Activated naive CD8-positive, alpha-beta T cell treated with anti-CD3 and anti-CD28 coated beads, Interleukin-2, amount 50 U/mL, for 16 hours (primary cell): ENCODE results near the gene RPRD1A.
"Not testable (repeated sequence)": the region's sequence is repeated elsewhere in the genome, so short reads cannot be mapped to it uniquely, and the experiment has no call there.

Source experiments
- DNase-seq: peaks from one replicate; pipeline ENCODE4 v3.0.0-alpha.2; 2020; ENCODE audit warnings: low read depth, low spot score

RPRD1A gene

GRCh38 chr18:36078751-36079529 lies 11.6 kb upstream of the RPRD1A start:
- no peak for DNase-seq

GRCh38 chr18:36077764-36078163 lies 10.4 kb upstream of the RPRD1A start:
- not testable (repeated sequence) for DNase-seq

GRCh38 chr18:36075862-36076587 lies 8.7 kb upstream of the RPRD1A start:
- no peak for DNase-seq

GRCh38 chr18:36074435-36074834 lies 7.1 kb upstream of the RPRD1A start:
- DNase-seq = no peak

GRCh38 chr18:36073676-36074075 lies 6.3 kb upstream of the RPRD1A start:
- DNase-seq = no peak

GRCh38 chr18:36072406-36072805 lies 5.0 kb upstream of the RPRD1A start:
- not testable (repeated sequence) for DNase-seq

GRCh38 chr18:36066686-36067054 lies 689 bp downstream of the RPRD1A start:
- DNase-seq = no peak

GRCh38 chr18:36066001-36066400 lies 1.4 kb downstream of the RPRD1A start:
- no peak for DNase-seq

GRCh38 chr18:36064809-36065079 lies 2.6 kb downstream of the RPRD1A start:
- DNase-seq = not testable (repeated sequence)

GRCh38 chr18:36064027-36064808 lies 3.1 kb downstream of the RPRD1A start:
- DNase-seq = no peak

- no peak for DNase-seq
These were observed 8.7 kb downstream of the RPRD1A start for GRCh38 chr18:36058674-36059073.

- no peak for DNase-seq
These were observed 15.6 kb downstream of the RPRD1A start for GRCh38 chr18:36051760-36052159.

GRCh38 chr18:36050479-36050878 lies 16.9 kb downstream of the RPRD1A start:
- DNase-seq = no peak

GRCh38 chr18:36047521-36047920 lies 19.8 kb downstream of the RPRD1A start:
- DNase-seq = no peak

- no peak for DNase-seq
These were observed 20.5 kb downstream of the RPRD1A start for GRCh38 chr18:36046898-36047297.

- no peak for DNase-seq
These were observed 21.9 kb downstream of the RPRD1A start for GRCh38 chr18:36045241-36045991.

- DNase-seq = no peak
These were observed 24.2 kb downstream of the RPRD1A start for GRCh38 chr18:36043153-36043552.

GRCh38 chr18:36041146-36041545 lies 26.2 kb downstream of the RPRD1A start:
- no peak for DNase-seq

- DNase-seq = no peak
These were observed 29.2 kb downstream of the RPRD1A start for GRCh38 chr18:36038102-36038663.

- DNase-seq = no peak
These were observed 32.1 kb downstream of the RPRD1A start for GRCh38 chr18:36035253-36035652.

- DNase-seq = no peak
These were observed 33.0 kb downstream of the RPRD1A start for GRCh38 chr18:36034299-36034895.
